GM18873 (cell line): ENCODE results near the gene FASTKD1.
"Not testable (repeated sequence)": the region's sequence is repeated elsewhere in the genome, so short reads cannot be mapped to it uniquely, and the experiment has no call there.

Source experiments
- ATAC-seq: cut with Tn5 transposase; IDR thresholded peaks from one replicate; pipeline ENCODE4 v1.9.1; 2021; ENCODE audit warnings: mild to moderate bottlenecking, moderate library complexity, moderate number of reproducible peaks; ENCODE audit not compliant: unreplicated experiment, low FRiP score

The FASTKD1 gene

GRCh38 chr2:169572821-169573159 is 875 bp downstream of the FASTKD1 start:
- ATAC-seq, result no peak

GRCh38 chr2:169572189-169572588 is 1.5 kb downstream of the FASTKD1 start:
- no peak for ATAC-seq

GRCh38 chr2:169571571-169571970 is 2.1 kb downstream of the FASTKD1 start:
- ATAC-seq, result no peak

- not testable (repeated sequence) for ATAC-seq
These were observed 2.9 kb downstream of the FASTKD1 start for GRCh38 chr2:169570752-169571151.

- ATAC-seq, result no peak
These were observed 3.7 kb downstream of the FASTKD1 start for GRCh38 chr2:169569948-169570347.

- no peak for ATAC-seq
These were observed 8.0 kb downstream of the FASTKD1 start for GRCh38 chr2:169565686-169566085.

- ATAC-seq, result no peak
These were observed 11.1 kb downstream of the FASTKD1 start for GRCh38 chr2:169562519-169562918.

- ATAC-seq, result not testable (repeated sequence)
These were observed 11.6 kb downstream of the FASTKD1 start for GRCh38 chr2:169562084-169562483.

- ATAC-seq, result no peak
These were observed 12.3 kb downstream of the FASTKD1 start for GRCh38 chr2:169561364-169561763.

- ATAC-seq, result no peak
These were observed 26.9 kb downstream of the FASTKD1 start for GRCh38 chr2:169546756-169547155.

- ATAC-seq, result no peak
These were observed 31.2 kb downstream of the FASTKD1 start for GRCh38 chr2:169542433-169542832.

GRCh38 chr2:169540146-169540545 is 33.5 kb downstream of the FASTKD1 start:
- no peak for ATAC-seq

- not testable (repeated sequence) for ATAC-seq
These were observed 34.2 kb downstream of the FASTKD1 start for GRCh38 chr2:169539460-169539859.

GRCh38 chr2:169528271-169528701 is 45.4 kb downstream of the FASTKD1 start:
- peak; percentile 71 for ATAC-seq

GRCh38 chr2:169526451-169526850 is 47.2 kb downstream of the FASTKD1 start:
- ATAC-seq, result no peak

GRCh38 chr2:169525434-169525833 is 48.2 kb downstream of the FASTKD1 start:
- ATAC-seq, result no peak

GRCh38 chr2:169523681-169524080 is 50.0 kb downstream of the FASTKD1 start:
- ATAC-seq, result no peak

- ATAC-seq, result no peak
These were observed 52.8 kb downstream of the FASTKD1 start for GRCh38 chr2:169520896-169521295.

- ATAC-seq, result not testable (repeated sequence)
These were observed 57.1 kb downstream of the FASTKD1 start for GRCh38 chr2:169516488-169516995.

- ATAC-seq, result not testable (repeated sequence)
These were observed 58.9 kb downstream of the FASTKD1 start for GRCh38 chr2:169514758-169515157.

GRCh38 chr2:169513926-169514325 is 59.7 kb downstream of the FASTKD1 start:
- ATAC-seq, result no peak

- ATAC-seq, result no peak
These were observed 60.6 kb downstream of the FASTKD1 start for GRCh38 chr2:169513094-169513493.

- ATAC-seq, result no peak
These were observed 61.1 kb downstream of the FASTKD1 start for GRCh38 chr2:169512525-169512924.
